Measurements from ENCODE around the gene MYADML2.

DNA sequence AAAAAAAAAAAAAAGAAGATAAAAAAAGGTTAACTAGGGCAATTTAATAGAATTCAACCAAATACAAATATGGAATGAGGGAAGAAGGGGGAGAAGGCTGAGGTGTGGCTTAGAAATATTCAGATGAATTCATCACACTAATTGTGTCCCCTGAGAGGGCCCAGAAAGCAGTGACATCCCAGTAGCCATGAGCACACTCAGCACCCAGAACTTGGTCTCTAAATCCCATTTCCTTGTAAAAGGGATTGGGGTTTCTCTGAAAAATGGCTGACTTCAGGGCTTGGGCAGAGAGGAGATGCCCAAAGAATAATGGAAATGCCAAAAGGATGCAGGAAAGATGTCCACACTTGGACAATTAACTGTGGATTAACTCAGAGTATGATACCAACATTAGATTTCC lies 26.4 kb upstream of the MYADML2 start:
- TF ChIP-seq, protein P1, sequence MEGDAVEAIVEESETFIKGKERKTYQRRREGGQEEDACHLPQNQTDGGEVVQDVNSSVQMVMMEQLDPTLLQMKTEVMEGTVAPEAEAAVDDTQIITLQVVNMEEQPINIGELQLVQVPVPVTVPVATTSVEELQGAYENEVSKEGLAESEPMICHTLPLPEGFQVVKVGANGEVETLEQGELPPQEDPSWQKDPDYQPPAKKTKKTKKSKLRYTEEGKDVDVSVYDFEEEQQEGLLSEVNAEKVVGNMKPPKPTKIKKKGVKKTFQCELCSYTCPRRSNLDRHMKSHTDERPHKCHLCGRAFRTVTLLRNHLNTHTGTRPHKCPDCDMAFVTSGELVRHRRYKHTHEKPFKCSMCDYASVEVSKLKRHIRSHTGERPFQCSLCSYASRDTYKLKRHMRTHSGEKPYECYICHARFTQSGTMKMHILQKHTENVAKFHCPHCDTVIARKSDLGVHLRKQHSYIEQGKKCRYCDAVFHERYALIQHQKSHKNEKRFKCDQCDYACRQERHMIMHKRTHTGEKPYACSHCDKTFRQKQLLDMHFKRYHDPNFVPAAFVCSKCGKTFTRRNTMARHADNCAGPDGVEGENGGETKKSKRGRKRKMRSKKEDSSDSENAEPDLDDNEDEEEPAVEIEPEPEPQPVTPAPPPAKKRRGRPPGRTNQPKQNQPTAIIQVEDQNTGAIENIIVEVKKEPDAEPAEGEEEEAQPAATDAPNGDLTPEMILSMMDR (IDR thresholded peaks at IDR 0.05; ENCODE audit: insufficient read depth, low read length, poor library complexity, severe bottlenecking), result no peak
- TF ChIP-seq EZH2phosphoT487 (conservative IDR thresholded peaks at IDR 0.05; ENCODE audit: low read length), result no peak

Data from SU-DHL-6 (cell line).